GM19372 (cell line): ENCODE results near the gene GSN.

Experiments
- ATAC-seq: cut with Tn5 transposase; IDR thresholded peaks from one replicate; pipeline ENCODE4 v1.9.1; 2021; ENCODE audit warnings: mild to moderate bottlenecking, low read depth, moderate library complexity; ENCODE audit not compliant: unreplicated experiment

The GSN gene

DNA sequence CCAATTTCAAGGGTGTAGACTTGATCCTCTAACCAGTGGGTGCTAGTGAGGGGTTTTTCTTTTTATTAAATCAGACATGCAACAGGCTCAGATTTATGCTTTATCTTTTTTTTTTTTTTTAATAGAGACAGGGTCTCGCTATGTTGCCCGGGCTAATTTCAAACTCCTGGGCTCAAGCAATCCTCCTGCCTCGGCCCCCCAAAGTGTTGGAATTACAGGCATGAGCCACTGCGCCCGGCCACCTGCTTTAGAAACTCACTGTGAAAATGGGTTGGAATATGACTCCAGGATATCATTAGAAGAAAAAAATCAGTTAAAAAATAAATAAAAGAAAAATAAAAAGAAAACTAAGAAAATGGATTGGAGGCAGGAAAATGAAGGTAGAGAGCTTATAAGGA, 51.4 kb downstream of the GSN start:
- ATAC-seq: no peak

DNA sequence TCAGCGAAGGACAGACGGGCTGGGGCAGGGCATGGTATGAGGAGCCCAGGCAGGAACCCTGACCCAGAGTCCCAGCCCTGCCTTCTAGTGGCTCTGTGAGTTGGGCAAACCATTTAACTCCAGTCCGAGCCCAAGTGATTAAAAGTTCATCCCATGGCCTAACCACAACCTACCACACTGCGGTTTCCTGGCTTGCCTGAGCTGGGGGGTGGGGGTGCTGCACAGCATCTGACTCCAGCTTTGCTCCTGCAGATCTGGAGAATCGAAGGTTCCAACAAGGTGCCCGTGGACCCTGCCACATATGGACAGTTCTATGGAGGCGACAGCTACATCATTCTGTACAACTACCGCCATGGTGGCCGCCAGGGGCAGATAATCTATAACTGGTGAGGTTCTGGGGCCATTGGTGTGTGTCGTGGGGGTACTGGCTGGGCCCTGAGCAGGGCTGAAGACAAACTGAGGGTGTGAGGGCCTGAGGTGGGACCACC, 53.1 kb downstream of the GSN start:
- ATAC-seq: no peak

- ATAC-seq: no peak
Measured at GRCh38 chr9:121322037-121322736, 54.2 kb downstream of the GSN start.

GRCh38 chr9:121322737-121323448, 54.9 kb downstream of the GSN start:
- ATAC-seq: no peak

GRCh38 chr9:121323449-121324151, 55.6 kb downstream of the GSN start:
- ATAC-seq: no peak

GRCh38 chr9:121324316-121324715, 56.4 kb downstream of the GSN start:
- no peak for ATAC-seq

GRCh38 chr9:121324755-121325154, 56.8 kb downstream of the GSN start:
- ATAC-seq: no peak

DNA sequence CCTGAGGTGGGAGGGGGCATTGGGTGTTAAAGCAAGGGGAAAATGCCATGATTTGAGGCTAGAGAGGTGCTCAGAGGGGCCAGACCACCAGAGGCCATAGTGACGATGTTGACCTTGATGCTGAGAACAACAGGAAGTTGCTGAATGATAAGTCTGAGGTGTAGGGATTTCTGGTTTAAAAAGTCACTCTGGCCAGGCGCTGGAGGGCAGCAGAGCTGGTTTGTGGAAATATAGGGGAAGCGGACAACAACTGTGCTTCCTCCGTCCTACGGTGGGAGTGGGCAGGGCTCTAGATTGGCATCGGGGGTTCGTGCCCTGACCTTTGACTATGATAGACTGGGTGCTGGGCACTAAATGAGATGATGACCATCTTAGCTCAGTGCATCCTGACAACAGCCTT, 57.4 kb downstream of the GSN start:
- ATAC-seq: no peak

- no peak for ATAC-seq
Measured at GRCh38 chr9:121326130-121326838, 58.3 kb downstream of the GSN start.

DNA sequence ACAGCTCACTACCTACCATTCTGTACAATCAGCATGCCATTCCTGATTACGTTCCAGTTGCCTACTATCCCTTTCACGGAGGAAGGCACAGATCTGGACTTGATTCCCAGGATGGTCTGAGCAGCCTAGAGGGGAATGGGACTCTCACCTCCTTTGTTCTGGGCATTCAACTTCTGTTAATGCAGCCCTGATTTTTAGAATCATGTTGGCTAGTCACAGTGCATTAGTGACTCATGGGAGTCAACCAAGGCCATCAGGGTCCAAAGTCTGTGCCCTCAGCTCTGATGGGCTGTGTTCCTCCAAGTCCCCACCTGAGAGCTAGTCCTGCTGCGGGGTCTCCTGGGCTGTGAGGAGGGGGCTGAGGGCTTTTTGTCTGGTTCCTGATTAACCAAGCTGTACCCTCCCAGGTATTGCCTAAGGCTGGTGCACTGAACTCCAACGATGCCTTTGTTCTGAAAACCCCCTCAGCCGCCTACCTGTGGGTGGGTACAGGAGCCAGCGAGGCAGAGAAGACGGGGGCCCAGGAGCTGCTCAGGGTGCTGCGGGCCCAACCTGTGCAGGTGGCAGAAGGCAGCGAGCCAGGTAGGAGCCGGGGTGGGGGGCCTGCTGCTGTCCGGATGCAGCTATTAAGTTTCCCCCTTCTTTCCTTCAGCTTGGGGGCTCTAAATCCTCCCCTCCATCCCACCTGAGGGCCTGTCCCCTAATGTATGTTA, 59.1 kb downstream of the GSN start:
- ATAC-seq: no peak

- no peak for ATAC-seq
Measured at GRCh38 chr9:121328476-121328875, 60.5 kb downstream of the GSN start.

DNA sequence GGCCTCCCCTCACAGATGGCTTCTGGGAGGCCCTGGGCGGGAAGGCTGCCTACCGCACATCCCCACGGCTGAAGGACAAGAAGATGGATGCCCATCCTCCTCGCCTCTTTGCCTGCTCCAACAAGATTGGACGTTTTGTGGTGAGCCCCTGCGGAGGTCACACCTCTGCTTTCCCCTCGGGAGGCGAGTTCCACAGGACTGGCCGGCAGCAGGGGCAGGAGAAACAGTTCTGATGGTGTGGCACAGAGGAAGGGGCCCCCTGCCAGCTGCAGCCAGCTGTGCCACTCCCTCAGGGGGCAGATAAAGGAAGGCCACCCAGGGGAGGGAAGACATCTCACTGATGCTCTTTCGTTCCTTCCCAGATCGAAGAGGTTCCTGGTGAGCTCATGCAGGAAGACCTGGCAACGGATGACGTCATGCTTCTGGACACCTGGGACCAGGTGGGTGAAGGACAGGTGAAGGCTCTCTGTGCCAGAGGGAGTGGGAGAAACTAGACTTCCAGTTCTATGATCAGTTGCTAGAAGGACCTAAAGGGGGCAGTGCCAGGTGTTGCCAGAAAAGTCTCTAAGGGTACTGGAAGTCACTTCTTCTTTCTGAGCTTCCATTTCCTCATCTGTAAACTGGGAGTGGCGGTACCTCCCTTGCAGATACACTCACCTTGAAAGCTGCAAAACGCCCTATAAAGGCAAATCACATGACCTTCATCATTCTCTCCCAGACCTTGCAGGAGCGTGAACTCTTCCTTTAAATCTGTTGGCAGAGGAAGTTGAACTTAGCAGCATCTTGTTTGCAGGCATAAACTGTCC, 61.1 kb downstream of the GSN start:
- no peak for ATAC-seq

DNA sequence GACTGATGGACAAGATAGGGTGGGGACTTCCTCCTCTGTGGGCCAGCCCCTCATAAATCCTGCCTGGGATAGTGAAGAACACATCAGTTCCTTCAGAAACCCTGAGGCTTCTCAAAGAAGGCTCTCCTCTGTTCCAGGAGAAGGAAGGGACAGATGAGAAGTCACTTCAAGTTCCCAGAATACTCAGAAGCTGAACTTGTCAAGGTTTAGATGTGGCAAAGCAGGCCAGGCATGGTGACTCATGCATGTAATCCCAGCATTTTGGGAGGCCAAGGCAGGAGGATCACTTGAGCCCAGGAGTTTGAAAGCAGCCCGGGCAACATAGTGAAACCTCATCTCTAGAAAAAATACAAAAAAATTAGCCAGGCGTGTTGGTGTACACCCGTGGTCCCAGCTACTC, 63.6 kb downstream of the GSN start:
- ATAC-seq: no peak

DNA sequence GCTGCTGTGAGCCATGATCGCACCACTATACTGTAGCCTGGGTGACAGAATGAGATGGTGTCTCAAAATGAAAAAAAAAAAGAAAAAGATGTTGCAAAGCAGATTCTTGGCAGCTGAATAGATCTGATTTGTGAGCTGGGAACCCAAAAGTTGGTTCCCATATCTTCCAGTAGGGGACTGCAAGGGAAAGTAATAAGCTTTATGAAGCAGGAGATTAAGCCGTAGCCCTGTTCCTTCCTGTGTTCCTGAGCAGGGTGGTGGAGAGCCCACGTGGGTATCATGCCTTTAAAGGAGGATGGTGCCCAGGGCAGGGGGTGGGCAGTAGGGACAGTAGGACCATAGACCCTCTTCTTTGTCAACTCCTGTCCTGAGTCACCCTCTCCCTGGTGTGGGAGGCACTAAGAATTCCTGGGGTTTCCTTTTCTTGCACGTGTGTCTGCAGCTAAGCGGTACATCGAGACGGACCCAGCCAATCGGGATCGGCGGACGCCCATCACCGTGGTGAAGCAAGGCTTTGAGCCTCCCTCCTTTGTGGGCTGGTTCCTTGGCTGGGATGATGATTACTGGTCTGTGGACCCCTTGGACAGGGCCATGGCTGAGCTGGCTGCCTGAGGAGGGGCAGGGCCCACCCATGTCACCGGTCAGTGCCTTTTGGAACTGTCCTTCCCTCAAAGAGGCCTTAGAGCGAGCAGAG, 64.2 kb downstream of the GSN start:
- ATAC-seq: no peak

DNA sequence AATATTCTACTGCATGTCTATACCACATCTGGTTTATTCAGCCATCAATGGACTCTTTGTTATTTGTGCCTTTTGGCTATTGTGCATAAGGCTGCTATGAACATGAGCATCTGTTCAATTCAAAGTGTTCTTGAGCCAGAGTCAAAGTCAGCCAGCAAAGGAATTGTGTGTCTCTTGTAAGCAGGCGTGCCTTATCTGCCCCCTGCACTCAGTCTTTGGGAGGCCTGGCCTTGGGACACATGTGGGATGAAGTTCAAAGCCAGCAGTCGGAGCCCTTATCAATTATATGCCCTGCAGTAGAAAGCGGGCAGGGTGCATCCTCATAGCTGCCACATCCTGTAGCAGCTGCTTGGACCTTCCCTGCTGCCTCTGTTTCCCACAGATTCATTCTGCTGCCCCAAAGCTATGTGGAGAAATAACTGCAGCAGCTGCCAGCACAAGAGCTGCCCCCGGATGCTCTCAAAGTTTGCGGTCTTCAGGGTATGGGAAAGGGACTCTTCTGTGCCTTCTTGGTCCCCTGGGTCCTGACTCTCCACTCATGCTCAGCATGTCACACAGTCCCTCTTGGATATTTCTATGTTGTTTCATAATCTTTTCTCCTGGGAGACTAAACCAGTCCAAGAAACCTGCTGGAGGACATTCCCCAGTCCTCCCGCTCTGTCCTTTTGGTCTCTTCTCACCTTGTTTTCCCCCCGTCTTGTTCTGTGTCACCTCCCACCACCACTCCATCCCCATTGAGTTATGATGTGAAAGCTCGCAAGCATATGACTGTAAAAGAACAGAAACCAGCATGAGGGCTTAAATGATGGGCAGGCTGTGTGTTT, 66.2 kb downstream of the GSN start:
- ATAC-seq: no peak

- ATAC-seq: no peak
Measured at GRCh38 chr9:121336665-121337064, 68.7 kb downstream of the GSN start.

DNA sequence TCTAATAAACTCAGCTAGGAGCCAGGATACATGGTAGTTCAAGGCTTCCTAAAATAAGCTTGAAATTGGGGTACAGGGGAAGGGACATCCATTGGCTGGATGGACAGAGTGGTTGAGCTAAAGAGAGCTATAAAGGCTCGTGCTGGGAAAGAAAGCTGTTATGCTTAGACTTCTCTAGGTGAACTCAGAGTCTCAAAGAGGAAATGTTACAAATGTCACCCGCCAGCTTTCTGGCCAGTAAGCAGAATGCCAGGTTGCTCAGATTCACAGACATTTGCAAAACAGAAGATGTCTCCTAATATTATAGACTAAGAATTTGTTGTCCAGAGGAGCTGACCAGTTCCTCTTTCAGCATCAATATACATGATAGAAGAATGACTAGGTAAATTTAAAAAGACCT, 71.5 kb downstream of the GSN start:
- no peak for ATAC-seq
